A204.1 (cell line): ENCODE data around the gene EPS8L2.
A peak's percentile ranks its signal among the peaks of the same experiment; 100 is the strongest.
"Not testable (repeated sequence)": the region's sequence is repeated elsewhere in the genome, so short reads cannot be mapped to it uniquely, and the experiment has no call there.

Experiments used
- FAIRE-seq: peaks from 2 replicates; lab custom pipeline; 2012; peaks lifted over from hg19 to GRCh38; lab: Jason Lieb, UNC

Gene EPS8L2

DNA sequence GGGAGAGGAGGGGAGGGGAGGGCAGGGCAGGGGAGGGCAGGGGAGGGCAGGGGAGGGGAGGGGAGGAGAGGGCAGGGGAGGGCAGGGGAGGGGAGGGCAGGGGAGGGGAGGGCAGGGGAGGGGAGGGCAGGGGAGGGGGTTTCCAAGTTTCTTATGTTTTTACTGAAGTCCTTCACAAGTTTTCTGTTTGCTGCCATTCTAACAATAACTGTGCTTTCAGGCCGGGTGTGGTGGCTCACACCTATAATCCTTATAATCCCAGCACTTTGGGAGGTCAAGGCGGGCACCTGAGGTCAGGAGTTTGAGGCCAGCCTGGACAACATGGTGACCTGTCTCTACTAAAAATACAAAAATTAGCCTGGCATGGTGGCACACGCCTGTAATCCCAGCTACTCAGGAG lies 15.8 kb upstream of the EPS8L2 start:
- FAIRE-seq: not testable (repeated sequence)

DNA sequence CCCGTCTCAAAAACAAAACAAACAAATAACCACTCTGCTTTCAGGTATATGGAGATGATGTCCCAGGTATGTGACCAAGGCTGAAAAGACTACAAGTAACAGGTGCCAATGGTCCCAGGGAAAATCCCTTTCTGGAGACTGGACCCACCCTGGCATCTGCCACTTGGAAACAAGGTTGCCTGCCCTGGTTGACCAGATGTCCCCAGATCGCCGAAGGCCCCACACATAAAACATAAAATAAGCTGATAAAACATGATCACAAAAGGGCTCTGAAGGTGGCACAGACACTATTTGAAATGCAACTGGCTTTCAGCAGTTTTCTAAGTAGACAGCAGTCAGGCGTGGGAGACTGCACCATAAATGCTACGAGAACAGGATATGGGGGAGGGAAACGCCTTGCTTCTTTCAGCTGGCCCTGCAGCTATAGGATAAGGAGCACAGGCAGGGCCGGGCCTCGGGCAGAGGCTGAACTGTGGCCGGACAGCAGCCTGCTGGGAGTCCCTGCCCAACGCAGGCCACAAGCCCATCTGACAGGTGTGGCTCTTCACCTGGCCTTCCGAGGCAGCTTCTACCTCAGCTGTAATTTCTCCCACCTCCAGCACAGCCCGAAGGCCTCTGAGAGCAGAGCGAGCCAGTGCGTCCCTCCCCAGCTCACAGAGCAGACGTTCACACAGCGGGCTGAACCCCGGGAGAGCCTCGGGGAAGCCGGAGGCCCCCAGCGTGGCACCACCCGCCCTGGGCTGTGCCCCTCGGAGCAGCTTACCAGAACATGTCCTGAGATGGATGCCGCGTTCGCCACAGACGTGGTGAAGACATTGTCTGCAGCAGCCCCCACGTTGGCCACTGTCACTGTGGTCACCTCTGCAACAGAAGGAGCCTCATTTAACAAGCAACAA lies 15.0 kb upstream of the EPS8L2 start:
- FAIRE-seq: no peak

GRCh38 chr11:691710-692590 lies 14.1 kb upstream of the EPS8L2 start:
- no peak for FAIRE-seq

DNA sequence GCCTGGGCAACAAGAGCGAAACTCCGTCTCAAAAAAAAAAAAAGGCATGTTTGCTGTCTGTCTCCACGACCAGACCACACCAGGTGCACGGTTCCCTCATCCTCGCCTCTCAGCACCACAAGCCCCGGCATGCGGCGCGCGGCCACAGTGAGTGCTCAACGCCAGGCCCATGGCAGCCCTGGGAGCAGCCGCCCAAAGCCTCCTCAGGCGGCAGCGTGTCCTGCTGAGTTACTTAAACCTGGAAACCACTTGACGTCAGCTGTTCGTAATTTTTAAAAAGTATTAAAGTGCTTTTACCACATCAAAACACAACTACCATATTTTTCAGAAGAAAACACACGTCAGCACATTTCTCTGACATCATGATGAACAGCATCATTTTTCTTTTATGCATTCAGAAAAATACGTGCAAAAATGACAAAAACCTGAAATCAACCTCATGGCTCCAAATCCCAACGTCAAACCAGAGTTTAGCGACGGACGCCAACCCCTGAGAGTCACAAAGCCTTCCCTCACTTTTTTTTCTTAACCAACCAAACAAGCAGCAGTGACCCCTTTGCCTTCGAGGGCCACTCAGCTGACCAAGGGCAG lies 13.1 kb upstream of the EPS8L2 start:
- no peak for FAIRE-seq

- FAIRE-seq: no peak
Measured at GRCh38 chr11:693415-693831, 12.6 kb upstream of the EPS8L2 start.

- FAIRE-seq: no peak
Measured at GRCh38 chr11:693887-694562, 12.0 kb upstream of the EPS8L2 start.

DNA sequence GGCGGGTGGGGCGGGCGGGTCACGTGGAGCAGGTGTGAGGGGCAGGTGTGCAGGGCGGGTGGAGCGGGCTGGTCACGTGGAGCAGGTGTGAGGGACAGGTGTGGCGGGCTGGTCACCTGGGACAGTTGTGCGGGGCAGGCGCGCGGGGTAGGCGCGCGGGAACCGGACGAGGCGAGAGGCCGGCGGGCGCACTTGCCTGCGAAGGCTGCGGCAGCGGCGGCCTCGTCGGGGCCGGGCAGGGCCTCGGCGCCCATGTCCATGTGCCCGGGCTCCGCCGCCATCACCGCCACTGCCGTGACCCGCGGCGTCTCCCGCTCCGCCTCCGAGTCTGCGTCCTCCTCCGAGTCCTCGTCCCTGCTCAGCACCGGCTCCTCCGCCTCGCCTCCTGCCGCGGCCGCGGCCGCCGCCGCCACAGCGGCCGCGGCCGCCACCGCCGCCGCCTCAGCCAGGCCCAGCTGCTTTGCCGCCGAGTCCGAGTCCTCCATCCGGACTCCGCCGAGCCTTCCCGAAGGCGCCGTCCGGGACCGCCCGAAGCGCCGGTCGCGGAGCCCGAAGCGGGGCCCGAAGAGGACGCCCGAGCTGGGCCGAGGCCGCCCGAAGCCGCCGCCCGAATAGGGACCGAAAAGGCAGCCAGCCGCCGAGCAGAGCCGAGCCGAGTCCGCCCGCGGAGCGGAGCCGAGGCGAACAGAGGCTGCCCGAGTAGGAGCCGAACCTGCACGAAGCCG lies 11.3 kb upstream of the EPS8L2 start, which contains the start of gene DEAF1:
Gene DEAF1 (minus strand): TSS at position 660 of the 725 bp plus-strand sequence. CDS start 175 bp downstream, at position 485.
- peak; percentile 97 for FAIRE-seq

DNA sequence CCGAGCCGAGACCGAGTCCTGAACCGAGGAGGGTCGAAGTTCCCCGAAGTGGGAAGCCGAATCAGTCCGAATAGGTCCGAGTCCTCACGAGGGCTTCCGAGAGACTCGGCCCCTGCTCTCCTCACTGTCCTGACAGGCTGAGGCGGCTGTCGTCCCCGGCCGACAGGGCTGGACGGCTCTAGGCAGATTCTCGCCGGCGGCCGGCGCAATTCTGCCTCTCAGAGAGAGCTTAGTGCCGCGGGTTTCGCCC lies 10.8 kb upstream of the EPS8L2 start:
- no peak for FAIRE-seq

- peak; percentile 94 for FAIRE-seq
Measured at GRCh38 chr11:695538-696248, 10.3 kb upstream of the EPS8L2 start, which contains the start of gene TMEM80. TMEM80 (plus strand) TSS chr11:695816; CDS start chr11:695828, 12 bp downstream.

DNA sequence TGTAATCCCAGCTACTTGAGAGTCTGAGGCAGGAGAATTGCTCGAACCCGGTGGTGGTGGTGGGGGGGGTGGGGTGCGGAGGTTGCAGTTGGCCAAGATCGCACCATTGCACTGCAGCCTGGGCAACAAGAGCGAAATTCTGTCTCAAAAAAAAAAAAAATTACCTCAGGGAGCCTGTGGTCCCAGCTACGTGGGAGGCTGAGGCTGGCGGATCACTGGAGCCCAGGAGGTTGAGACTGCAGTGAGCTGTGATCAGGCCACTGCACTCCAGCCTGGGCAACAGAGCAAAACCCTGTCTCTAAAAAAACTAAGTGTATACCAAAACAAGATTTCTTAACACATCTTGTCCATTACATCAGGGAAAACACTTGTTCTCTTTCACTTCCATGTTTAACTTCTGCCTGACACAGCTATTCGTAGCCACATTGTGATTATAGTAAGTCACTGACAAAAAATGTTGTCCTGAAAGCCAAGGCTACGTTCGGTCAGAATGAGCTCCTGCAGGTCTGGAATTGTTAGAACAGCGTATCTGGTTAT lies 9.0 kb upstream of the EPS8L2 start:
- no peak for FAIRE-seq

- FAIRE-seq: no peak
Measured at GRCh38 chr11:697811-698311, 8.2 kb upstream of the EPS8L2 start.

DNA sequence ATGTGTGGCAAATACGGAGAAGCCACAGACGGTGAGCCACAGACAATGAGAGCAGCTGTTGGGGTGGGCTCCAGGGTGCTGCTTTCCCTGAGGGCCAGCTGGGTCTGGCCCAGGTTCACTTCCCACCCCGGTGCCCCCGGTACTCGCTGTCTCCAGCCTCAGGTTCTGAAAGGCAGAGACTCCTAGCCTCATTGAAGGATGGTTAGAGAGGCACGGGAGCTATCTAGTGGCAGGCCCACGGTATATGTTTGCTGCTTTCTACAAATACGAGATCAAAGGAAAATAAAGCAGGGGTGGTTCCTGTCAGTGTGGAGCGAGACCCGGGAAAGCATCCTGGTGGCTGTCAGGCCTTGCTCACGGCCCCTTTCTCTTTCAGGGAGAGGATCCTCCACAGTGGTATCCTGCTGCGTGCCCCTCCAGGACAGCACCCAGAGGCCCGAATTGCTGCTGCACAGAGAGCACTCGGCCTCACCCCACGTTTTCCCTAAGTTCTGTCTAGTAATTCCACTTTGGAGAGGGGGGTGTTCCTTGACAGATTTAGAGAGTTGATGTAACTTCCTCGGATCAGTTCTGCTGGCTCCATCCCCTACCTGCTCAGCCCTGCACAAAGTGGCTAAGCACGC lies 7.4 kb upstream of the EPS8L2 start:
- FAIRE-seq: no peak

GRCh38 chr11:699116-699508 lies 6.9 kb upstream of the EPS8L2 start:
- FAIRE-seq: no peak

GRCh38 chr11:699753-700152 lies 6.3 kb upstream of the EPS8L2 start:
- no peak for FAIRE-seq

DNA sequence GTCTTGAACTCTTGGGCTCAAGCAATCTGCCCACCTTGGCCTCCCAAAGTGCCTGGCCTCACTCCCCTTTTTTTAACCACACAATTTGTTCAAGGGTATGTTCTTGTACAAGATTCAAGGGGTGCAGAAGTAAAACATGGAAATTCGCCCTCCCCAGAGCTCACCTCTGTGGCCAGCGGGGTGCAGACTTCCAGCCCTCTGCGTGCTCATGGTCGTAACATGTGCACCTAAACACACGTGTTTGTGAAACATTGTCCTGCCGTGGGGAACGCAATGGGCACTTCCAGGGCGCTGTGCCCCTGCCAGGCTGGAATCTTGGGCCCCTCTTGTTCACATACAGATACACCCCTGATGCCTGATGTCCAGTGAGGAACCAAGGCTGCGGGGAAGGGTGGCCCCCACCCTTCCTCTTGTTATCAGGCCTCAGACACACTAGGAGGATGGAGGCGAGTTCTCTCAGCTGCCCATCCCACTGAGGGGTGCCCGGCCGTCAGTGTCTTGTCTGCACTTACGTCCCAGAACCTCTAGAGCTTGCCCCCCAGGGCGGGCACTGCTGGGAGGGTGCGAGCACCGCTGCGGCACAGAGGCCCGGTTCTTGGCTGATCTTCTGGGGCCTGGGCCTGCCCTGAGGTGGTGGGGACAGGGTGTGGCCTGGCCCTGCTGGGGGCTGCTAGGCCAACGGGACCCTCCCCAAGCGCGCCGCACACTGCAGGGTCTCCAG lies 4.1 kb upstream of the EPS8L2 start:
- FAIRE-seq: no peak

- no peak for FAIRE-seq
Measured at GRCh38 chr11:702462-703461, 3.3 kb upstream of the EPS8L2 start.

- FAIRE-seq: no peak
Measured at GRCh38 chr11:703506-703905, 2.5 kb upstream of the EPS8L2 start.

GRCh38 chr11:704228-704674 lies 1.8 kb upstream of the EPS8L2 start:
- no peak for FAIRE-seq
